DND-41 (cell line): Measurements from ENCODE around the gene RASGRP2.
"Not testable (repeated sequence)": the region's sequence is repeated elsewhere in the genome, so short reads cannot be mapped to it uniquely, and the experiment has no call there.

Source experiments
- ATAC-seq: fragments of 200-7000 bp; cut with Tn5 transposase; 3 replicates; pipeline ENCODE4 v1.9.1; 2021; ENCODE audit warnings: low read depth; ENCODE audit not compliant: insufficient read depth
- DNase-seq: peaks from one replicate; pipeline ENCODE4 v3.0.0-alpha.2; 2020
- H2AFZ ChIP-seq: 2 replicates; pipeline ENCODE4 v1.6.0; 2012; ENCODE audit warnings: low read depth, low read length
- H3K27ac ChIP-seq: 2 replicates; pipeline ENCODE4 v1.5.1; 2012; ENCODE audit warnings: low read length, inconsistent platforms
- H3K27me3 ChIP-seq: fragments of 200-600 bp; sonication (generic); 2 replicates; pipeline ENCODE4 v1.6.0; 2012; ENCODE audit warnings: low read length, mild to moderate bottlenecking, inconsistent platforms; ENCODE audit not compliant: insufficient read depth, poor library complexity
- H3K36me3 ChIP-seq: 2 replicates; pipeline ENCODE4 v1.5.1; 2012; ENCODE audit warnings: low read length, inconsistent platforms; ENCODE audit not compliant: insufficient read depth
- H3K4me1 ChIP-seq: 2 replicates; pipeline ENCODE4 v1.5.1; 2012; ENCODE audit warnings: mild to moderate bottlenecking, low read length; ENCODE audit not compliant: insufficient read depth
- H3K4me2 ChIP-seq: 2 replicates; pipeline ENCODE4 v1.6.0; 2012; ENCODE audit warnings: mild to moderate bottlenecking, moderate library complexity, low read length, inconsistent platforms; ENCODE audit not compliant: insufficient read depth
- H3K4me3 ChIP-seq, 2 experiments: fragments of 200-600 bp in 1 of 2; shearing (Covaris generic) in 1 of 2; 2 replicates each; pipeline ENCODE4 v1.5.1; 2012 to 2016; ENCODE audit warnings: inconsistent platforms in 2 of 2, low read length in 2 of 2, mild to moderate bottlenecking in 2 of 2, low read depth in 1 of 2, moderate library complexity in 1 of 2
- H3K79me2 ChIP-seq: 2 replicates; pipeline ENCODE4 v1.6.0; 2012; ENCODE audit warnings: low read length, inconsistent platforms; ENCODE audit not compliant: insufficient read depth
- H3K9ac ChIP-seq: 2 replicates; pipeline ENCODE4 v1.6.0; 2012; ENCODE audit warnings: low read depth, mild to moderate bottlenecking, inconsistent platforms, low read length, moderate library complexity
- H3K9me3 ChIP-seq: 2 replicates; pipeline ENCODE4 v1.5.1; 2012; ENCODE audit warnings: low read length, moderate library complexity, mild to moderate bottlenecking, inconsistent platforms; ENCODE audit not compliant: insufficient read depth, severe bottlenecking
- H4K20me1 ChIP-seq: 2 replicates; pipeline ENCODE4 v1.6.0; 2012; ENCODE audit warnings: low read length; ENCODE audit not compliant: insufficient read depth
- EZH2 ChIP-seq: IDR thresholded peaks from 3 replicates; pipeline ENCODE4 v1.6.1; 2012; ENCODE audit warnings: borderline replicate concordance, low read depth, mild to moderate bottlenecking, moderate library complexity, low read length, inconsistent platforms; ENCODE audit not compliant: severe bottlenecking
- TF ChIP-seq, protein P1 (sequence below): IDR thresholded peaks from 2 replicates; pipeline ENCODE4 v1.5.1; 2012; ENCODE audit warnings: borderline replicate concordance, low read length, moderate library complexity, mild to moderate bottlenecking; ENCODE audit not compliant: poor library complexity, severe bottlenecking; ENCODE audit errors: extremely low read depth

Gene RASGRP2

GRCh38 chr11:64703048-64703447, 40.9 kb downstream of the RASGRP2 start:
- TF ChIP-seq, protein P1, sequence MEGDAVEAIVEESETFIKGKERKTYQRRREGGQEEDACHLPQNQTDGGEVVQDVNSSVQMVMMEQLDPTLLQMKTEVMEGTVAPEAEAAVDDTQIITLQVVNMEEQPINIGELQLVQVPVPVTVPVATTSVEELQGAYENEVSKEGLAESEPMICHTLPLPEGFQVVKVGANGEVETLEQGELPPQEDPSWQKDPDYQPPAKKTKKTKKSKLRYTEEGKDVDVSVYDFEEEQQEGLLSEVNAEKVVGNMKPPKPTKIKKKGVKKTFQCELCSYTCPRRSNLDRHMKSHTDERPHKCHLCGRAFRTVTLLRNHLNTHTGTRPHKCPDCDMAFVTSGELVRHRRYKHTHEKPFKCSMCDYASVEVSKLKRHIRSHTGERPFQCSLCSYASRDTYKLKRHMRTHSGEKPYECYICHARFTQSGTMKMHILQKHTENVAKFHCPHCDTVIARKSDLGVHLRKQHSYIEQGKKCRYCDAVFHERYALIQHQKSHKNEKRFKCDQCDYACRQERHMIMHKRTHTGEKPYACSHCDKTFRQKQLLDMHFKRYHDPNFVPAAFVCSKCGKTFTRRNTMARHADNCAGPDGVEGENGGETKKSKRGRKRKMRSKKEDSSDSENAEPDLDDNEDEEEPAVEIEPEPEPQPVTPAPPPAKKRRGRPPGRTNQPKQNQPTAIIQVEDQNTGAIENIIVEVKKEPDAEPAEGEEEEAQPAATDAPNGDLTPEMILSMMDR: no peak
- TF ChIP-seq EZH2: no peak
- H3K9ac ChIP-seq: no peak overlapping the region
- H3K4me1 ChIP-seq: no peaks in the 10 kb centered on the region
- no peaks in the 10 kb centered on the region for H3K79me2 ChIP-seq
- no peaks in the 10 kb centered on the region for H3K36me3 ChIP-seq
- H3K27ac ChIP-seq: no peak overlapping the region
- ATAC-seq: no peak
- no peaks in the 10 kb centered on the region for H4K20me1 ChIP-seq
- H3K27me3 ChIP-seq: peaks cover 12% of the 10 kb centered on the region
- H3K9me3 ChIP-seq: no peaks in the 10 kb centered on the region
- H2AFZ ChIP-seq: no peak overlapping the region
- no peak for DNase-seq
- H3K4me2 ChIP-seq: no peak overlapping the region
- no peak overlapping the region for H3K4me3 ChIP-seq

GRCh38 chr11:64701956-64702355, 42.0 kb downstream of the RASGRP2 start:
- H3K4me3 ChIP-seq, H3K4me2 ChIP-seq, H4K20me1 ChIP-seq, H3K9me3 ChIP-seq, H3K9ac ChIP-seq, H3K4me1 ChIP-seq, H3K27ac ChIP-seq, DNase-seq, H3K79me2 ChIP-seq, ATAC-seq, H3K36me3 ChIP-seq, H2AFZ ChIP-seq: not testable (repeated sequence)
- H3K27me3 ChIP-seq: peaks cover 12% of the 10 kb centered on the region

GRCh38 chr11:64698427-64698826, 45.5 kb downstream of the RASGRP2 start:
- H3K4me2 ChIP-seq: no peak overlapping the region
- DNase-seq: no peak
- peaks cover 20% of the 10 kb centered on the region for H3K27me3 ChIP-seq
- H3K4me1 ChIP-seq: no peaks in the 10 kb centered on the region
- no peak overlapping the region for H3K4me3 ChIP-seq
- H3K27ac ChIP-seq: no peak overlapping the region
- no peaks in the 10 kb centered on the region for H3K36me3 ChIP-seq
- TF ChIP-seq, protein P1: no peak
- no peak overlapping the region for H2AFZ ChIP-seq
- no peak overlapping the region for H3K9ac ChIP-seq
- H3K79me2 ChIP-seq: no peaks in the 10 kb centered on the region
- ATAC-seq: no peak
- H4K20me1 ChIP-seq: no peaks in the 10 kb centered on the region
- no peaks in the 10 kb centered on the region for H3K9me3 ChIP-seq

GRCh38 chr11:64697663-64698375, 46.1 kb downstream of the RASGRP2 start:
- TF ChIP-seq, protein P1: no peak
- no peak for ATAC-seq
- no peak overlapping the region for H3K4me2 ChIP-seq
- H3K79me2 ChIP-seq: no peaks in the 10 kb centered on the region
- no peaks in the 10 kb centered on the region for H4K20me1 ChIP-seq
- no peaks in the 10 kb centered on the region for H3K4me1 ChIP-seq
- no peaks in the 10 kb centered on the region for H3K36me3 ChIP-seq
- no peak overlapping the region for H3K27ac ChIP-seq
- H3K4me3 ChIP-seq: no peak overlapping the region
- H3K9me3 ChIP-seq: no peaks in the 10 kb centered on the region
- no peak for DNase-seq
- no peak overlapping the region for H3K9ac ChIP-seq
- H3K27me3 ChIP-seq: peaks cover 26% of the 10 kb centered on the region
- no peak overlapping the region for H2AFZ ChIP-seq
